CD4-positive, alpha-beta T cell treated with Interleukin-21 for 1 hour (primary cell): ENCODE data around the gene MARS1.
"Not testable (repeated sequence)": the region's sequence is repeated elsewhere in the genome, so short reads cannot be mapped to it uniquely, and the experiment has no call there.

Experiments used
- DNase-seq: peaks from one replicate; pipeline ENCODE4 v3.0.0-alpha.2; 2020

Gene MARS1

DNA sequence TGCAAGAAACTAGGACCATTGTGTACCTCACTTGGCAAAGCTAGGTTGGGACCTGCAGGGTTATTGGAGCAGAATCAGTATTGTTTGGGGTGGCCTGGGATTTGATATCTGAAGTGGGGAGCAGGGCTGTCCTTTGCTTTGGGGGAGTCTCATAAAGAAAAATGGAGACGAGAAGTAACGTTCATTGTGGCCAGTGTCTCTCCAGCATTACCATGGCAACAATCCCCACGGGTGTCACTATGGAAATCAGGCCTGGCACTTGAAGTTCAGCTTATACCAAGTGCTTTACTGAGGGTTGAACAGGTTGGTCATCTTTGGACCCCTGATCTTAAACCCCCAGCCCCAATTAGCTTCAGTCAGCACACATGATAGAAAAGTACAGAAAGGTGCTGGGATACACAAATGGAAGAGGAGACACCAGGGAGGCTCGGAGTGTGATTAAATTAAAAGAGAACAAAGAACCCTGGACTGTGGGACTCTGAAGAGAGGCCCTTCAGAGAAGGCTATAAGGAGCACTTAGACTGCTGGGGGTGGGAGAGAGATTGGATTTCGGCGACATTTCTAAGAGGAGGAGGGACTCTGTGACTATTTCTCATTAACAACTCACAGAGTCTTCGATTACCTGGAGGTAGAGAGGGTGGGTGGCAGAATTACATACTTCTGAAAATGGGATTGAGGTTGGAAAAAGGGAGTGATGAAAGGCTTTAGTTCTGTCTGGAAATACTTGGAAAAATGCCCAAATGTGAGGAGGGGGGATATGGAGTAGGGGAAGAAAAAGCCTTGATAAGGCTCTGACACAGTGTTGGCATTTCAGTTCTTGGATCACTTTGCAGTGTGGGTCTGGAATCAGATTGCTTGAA, 65.7 kb downstream of the MARS1 start:
- DNase-seq: no peak

DNA sequence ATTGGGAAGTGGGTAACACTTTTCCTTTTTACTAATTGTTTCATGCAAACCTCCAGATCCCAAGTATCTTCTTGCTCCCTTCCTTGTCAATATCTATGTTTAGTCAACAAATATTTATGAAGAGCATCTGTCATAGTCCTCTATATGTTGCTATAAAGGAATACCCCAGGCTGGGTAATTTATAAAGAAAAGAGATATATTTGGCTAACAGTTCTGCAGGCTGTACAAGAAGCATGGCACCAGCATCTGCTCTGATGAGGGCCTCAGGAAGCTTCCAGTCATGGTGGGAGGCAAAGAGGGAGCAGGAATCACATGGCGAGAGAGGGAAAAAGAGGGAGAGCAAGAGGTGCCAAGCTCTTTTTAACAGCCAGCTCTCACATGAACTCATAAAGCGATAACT, 66.6 kb downstream of the MARS1 start:
- no peak for DNase-seq

DNA sequence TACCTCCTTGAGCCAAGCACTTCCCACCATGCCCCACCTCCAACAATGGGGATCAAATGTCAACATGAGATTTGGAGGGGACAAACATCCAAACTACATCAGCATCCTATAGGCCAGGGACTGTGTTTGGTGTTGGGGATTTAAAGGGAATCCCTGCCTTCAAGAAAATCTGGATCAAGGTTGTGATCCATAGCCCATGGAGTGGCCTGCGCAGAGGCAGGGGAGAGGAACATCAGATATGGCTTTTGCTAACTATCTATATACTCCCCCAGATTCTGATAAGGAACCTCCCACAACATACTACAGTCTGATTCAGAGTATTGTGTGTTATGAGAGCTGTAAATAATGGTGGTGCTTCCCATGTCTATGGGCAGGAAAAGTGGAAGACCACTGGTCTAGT, 67.0 kb downstream of the MARS1 start:
- no peak for DNase-seq

GRCh38 chr12:57558864-57559263, 71.0 kb downstream of the MARS1 start:
- DNase-seq: no peak

DNA sequence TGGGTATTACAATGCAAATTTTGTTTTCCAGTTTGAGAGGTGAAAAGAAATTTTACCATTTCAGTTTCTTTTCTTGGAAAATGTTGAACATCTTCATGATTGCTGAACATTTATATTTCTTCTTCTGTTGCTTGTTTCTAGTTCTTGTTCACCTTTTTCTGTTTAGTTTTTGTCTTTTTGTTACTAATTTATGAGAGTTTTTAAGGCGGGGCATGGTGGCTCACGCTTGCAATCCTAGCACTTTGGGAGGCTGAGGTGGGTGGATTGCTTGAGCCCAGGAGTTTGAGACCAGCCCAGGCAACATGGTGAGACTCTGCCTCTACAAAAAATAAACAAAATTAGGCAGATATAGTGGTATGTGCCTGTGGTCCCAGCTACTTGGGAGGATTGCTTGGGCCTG, 72.6 kb downstream of the MARS1 start:
- no peak for DNase-seq

- not testable (repeated sequence) for DNase-seq
Measured at GRCh38 chr12:57561117-57561516, 73.2 kb downstream of the MARS1 start.

DNA sequence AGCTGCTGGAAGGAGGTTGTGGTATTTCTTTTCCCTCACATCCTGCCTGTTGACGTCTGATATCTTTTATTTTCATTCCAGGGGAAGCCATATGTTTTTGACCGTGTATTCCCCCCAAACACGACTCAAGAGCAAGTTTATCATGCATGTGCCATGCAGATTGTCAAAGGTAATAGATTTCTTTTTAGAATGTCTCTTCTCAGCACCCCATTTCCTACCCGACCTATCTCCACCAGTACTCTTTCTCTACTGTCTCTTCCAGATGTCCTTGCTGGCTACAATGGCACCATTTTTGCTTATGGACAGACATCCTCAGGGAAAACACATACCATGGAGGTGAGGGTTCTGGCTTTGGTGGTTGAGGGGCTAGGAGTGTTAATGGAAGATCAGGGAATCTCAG, 75.5 kb downstream of the MARS1 start:
- DNase-seq: no peak

DNA sequence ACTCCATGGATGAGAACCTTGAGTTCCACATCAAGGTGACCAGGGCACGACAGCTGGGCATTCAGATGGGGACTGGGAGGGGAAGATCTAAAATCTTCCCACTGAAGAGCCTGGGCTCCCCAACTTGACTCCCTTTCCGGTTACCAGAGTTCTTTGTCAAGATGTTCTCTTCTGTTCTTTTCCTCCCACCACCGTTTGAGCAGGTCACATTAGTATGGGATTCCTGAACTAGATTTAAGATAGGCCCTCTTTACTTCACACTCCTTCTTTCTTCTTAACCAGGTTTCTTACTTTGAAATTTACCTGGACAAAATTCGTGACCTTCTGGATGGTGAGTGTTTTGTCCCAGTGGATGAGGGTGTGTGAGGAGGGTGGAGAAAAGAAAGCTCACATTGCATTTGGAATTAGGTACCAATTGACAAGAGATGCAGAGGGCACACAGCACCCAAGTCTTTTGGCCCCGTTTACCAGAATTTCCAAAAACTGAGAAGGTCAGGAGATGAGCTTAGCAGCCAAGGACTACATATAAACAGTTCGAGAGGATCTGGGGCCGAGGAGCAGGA, 76.4 kb downstream of the MARS1 start:
- DNase-seq: no peak
